A549 (cell line): ENCODE data around the gene MBD3. TPM values are rescaled to one million over a fixed set of nuclear protein-coding genes. Genes with fewer than 3 reads are reported as not detected.

Experiments used
- ATAC-seq, 2 experiments: fragments of 200-7000 bp in 1 of 2; fragments of >200 bp in 1 of 2; cut with Nextera tagmentation in 1 of 2; cut with Tn5 transposase in 1 of 2; 3 replicates each; pipeline versions ENCODE4 v1.8.0 to v1.9.1; 2018 to 2020; ENCODE audit warnings: mild to moderate bottlenecking in 1 of 2, moderate library complexity in 1 of 2
- CTCF ChIA-PET: fragments of 300-600 bp; sonication (Branson Sonifier 250); formaldehyde crosslinking; extraction: SDS; loops from one replicate; lab custom pipeline; 2021; ENCODE audit warnings: antibody characterized with exemption, inconsistent platforms; lab: Yijun Ruan, JAX
- POLR2A ChIA-PET: fragments of 350-600 bp; formaldehyde crosslinking; extraction: SDS; loops from one replicate; lab custom pipeline; 2021; ENCODE audit warnings: antibody characterized with exemption, inconsistent platforms; lab: Yijun Ruan, JAX
- DNase-seq, 2 experiments: peaks; one replicate each; pipeline versions ENCODE4 v3.0.0 to v3.0.0-alpha.2; 2011 to 2016; ENCODE audit warnings: low read depth in 1 of 2, low spot score in 1 of 2
- FAIRE-seq: peaks from 2 replicates; lab custom pipeline; 2011; peaks lifted over from hg19 to GRCh38; lab: Jason Lieb, UNC
- H3K27ac ChIP-seq, 2 experiments: fragments of >200 bp; sonication (Bioruptor Twin); formaldehyde crosslinking; 3 replicates each; pipeline ENCODE4 v1.5.1; 2016 to 2017
- H3K4me1 ChIP-seq: fragments of >200 bp; sonication (Bioruptor Twin); formaldehyde crosslinking; 3 replicates; pipeline ENCODE4 v1.6.1; 2016
- H3K4me2 ChIP-seq: fragments of >200 bp; sonication (Bioruptor Twin); formaldehyde crosslinking; 3 replicates; pipeline ENCODE4 v1.6.1; 2016
- H3K4me3 ChIP-seq: fragments of >200 bp; sonication (Bioruptor Twin); formaldehyde crosslinking; 3 replicates; pipeline ENCODE4 v1.5.1; 2016
- H3K9me3 ChIP-seq: fragments of >200 bp; sonication (Bioruptor Twin); formaldehyde crosslinking; 3 replicates; pipeline ENCODE4 v1.6.1; 2016
- E2F6 ChIP-seq: IDR thresholded peaks from 2 replicates; pipeline ENCODE4 v1.6.1; 2012; ENCODE audit warnings: low read depth, borderline replicate concordance
- ELK1 ChIP-seq: fragments of 150-350 bp; IDR thresholded peaks from 2 replicates; pipeline ENCODE4 v1.6.1; 2014; ENCODE audit warnings: low read depth, mild to moderate bottlenecking, low read length
- HDAC2 ChIP-seq: fragments of 200-600 bp; sonication (generic); IDR thresholded peaks from 2 replicates; pipeline ENCODE4 v1.6.1; 2016
- HOXA7 ChIP-seq: fragments of 250-450 bp; sonication (Bioruptor Pico); IDR thresholded peaks from 2 replicates; pipeline ENCODE4 v1.5.0; 2020; ENCODE audit warnings: mild to moderate bottlenecking, moderate library complexity
- JUN ChIP-seq, 2 experiments: fragments of >200 bp; sonication (Bioruptor Twin); formaldehyde crosslinking; IDR thresholded peaks; 2 replicates in 1 of 2; 3 replicates in 1 of 2; pipeline ENCODE4 v1.6.1; 2016 to 2017
- MAX ChIP-seq: IDR thresholded peaks from 2 replicates; pipeline ENCODE4 v1.6.1; 2012
- MYC ChIP-seq: IDR thresholded peaks from 2 replicates; pipeline ENCODE4 v1.6.1; 2012; ENCODE audit warnings: mild to moderate bottlenecking, inconsistent platforms, low read length, improper control_type of control experiment, borderline replicate concordance
- NR3C1 ChIP-seq: fragments of >200 bp; sonication (Bioruptor Twin); formaldehyde crosslinking; IDR thresholded peaks from 3 replicates; pipeline ENCODE4 v1.6.1; 2017
- TFCP2L1 ChIP-seq: fragments of 250-450 bp; sonication (Bioruptor Pico); IDR thresholded peaks from 2 replicates; pipeline ENCODE4 v1.5.0; 2021; ENCODE audit warnings: mild to moderate bottlenecking
- ZFP36 ChIP-seq: fragments of 450-650 bp; IDR thresholded peaks from 2 replicates; pipeline ENCODE4 v1.6.1; 2014; ENCODE audit warnings: borderline replicate concordance; ENCODE audit not compliant: partially characterized antibody
- ZNF302 ChIP-seq: fragments of 250-450 bp; sonication (Bioruptor Pico); IDR thresholded peaks from 2 replicates; pipeline ENCODE4 v1.9.0; 2021; ENCODE audit warnings: inconsistent platforms, mild to moderate bottlenecking, moderate library complexity
- WGBS: methylation state at CpG from one replicate; pipeline ENCODE4 v1.1.6; 2017; ENCODE audit errors: missing lambda C conversion rate; 5-methylcytosine and 5-hydroxymethylcytosine counted together
- polyA plus RNA-seq, 4 experiments: library from polyadenylated mRNA; depleted of rRNA in 3 of 4; stranded (reverse); fragments of >200 nt; fragmentation: RNase III in 1 of 4; extraction: RNeasy Plus Mini Kit Qiagen cat#74134 plus additional on column Dnase treatment in 1 of 4; gene quantifications; 2 replicates in 3 of 4; 3 replicates in 1 of 4; pipeline ENCODE4 v1.2.3, GENCODE V29; 2011 to 2017
- TF ChIP-seq, protein P1 (sequence below): fragments of 200-600 bp; sonication (generic); IDR thresholded peaks from 2 replicates; pipeline ENCODE4 v1.6.1; 2016; ENCODE audit warnings: antibody characterized with exemption, mild to moderate bottlenecking, moderate library complexity
- TF ChIP-seq, protein P2 (sequence below): fragments of 250-450 bp; sonication (Bioruptor Pico); IDR thresholded peaks from 2 replicates; pipeline ENCODE4 v1.5.0; 2020; ENCODE audit warnings: low read depth, mild to moderate bottlenecking, moderate library complexity

The MBD3 gene
- polyA plus RNA-seq, 2 of the 4 experiments (the other 2 are of a cell fraction) = 22.7 to 41.4 TPM

DNA sequence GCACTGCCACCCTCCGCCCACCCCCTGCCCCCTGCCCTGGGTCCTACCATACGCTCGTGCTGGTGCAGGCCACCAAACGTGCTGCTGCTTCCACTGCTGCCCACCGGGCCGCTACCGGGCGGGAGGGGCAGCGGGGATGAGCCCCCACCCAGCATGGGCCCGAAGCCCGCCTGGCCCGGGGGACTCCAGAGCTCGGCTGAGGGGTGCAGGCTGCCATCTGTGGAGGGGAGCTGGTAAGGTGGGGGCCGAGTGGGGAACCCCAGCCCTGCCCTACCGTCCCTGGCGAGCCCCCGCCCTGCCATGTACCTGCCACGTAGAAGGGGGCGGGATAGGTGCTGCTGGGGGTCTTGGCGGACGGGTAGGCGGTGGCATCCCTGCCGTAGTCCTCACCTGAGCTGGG is 29.3 kb upstream of the MBD3 start (continued):
- TF ChIP-seq, protein P1, sequence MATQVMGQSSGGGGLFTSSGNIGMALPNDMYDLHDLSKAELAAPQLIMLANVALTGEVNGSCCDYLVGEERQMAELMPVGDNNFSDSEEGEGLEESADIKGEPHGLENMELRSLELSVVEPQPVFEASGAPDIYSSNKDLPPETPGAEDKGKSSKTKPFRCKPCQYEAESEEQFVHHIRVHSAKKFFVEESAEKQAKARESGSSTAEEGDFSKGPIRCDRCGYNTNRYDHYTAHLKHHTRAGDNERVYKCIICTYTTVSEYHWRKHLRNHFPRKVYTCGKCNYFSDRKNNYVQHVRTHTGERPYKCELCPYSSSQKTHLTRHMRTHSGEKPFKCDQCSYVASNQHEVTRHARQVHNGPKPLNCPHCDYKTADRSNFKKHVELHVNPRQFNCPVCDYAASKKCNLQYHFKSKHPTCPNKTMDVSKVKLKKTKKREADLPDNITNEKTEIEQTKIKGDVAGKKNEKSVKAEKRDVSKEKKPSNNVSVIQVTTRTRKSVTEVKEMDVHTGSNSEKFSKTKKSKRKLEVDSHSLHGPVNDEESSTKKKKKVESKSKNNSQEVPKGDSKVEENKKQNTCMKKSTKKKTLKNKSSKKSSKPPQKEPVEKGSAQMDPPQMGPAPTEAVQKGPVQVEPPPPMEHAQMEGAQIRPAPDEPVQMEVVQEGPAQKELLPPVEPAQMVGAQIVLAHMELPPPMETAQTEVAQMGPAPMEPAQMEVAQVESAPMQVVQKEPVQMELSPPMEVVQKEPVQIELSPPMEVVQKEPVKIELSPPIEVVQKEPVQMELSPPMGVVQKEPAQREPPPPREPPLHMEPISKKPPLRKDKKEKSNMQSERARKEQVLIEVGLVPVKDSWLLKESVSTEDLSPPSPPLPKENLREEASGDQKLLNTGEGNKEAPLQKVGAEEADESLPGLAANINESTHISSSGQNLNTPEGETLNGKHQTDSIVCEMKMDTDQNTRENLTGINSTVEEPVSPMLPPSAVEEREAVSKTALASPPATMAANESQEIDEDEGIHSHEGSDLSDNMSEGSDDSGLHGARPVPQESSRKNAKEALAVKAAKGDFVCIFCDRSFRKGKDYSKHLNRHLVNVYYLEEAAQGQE = no peak
- no peak for TF ChIP-seq JUN (IDR thresholded peaks at IDR 0.05)
- TF ChIP-seq, all 56 proteins: peak for 0

DNA sequence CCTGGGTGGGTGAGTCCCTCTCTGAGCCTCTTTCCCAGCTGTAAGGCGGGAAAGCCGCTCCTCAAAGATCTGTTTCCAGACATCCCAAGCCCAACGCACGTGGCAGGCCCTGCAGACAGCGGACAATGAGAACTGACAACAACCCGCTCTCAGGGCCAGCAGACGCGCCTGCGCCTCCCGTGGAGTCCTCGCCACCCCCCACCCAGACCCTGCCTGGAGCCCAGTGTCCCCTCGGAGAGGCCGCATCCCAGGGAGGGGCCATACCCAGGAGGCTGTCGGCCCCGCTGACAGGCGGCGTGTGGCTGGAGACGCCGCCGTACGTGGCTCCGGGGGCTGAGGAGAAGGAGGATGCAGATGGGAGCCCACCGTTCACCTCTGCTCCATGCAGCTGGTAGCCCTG is 28.9 kb upstream of the MBD3 start:
- CTCF ChIA-PET = no interaction called here
- 93% methylated on average over 13 of the region's 23 CpGs for WGBS
- DNase-seq = no peak
- POLR2A ChIA-PET = no interaction called here
- TF ChIP-seq ZNF302 (CRISPR knock-in tag) (no peak), JUN (IDR thresholded peaks at IDR 0.05) (no peak), HOXA7 (CRISPR knock-in tag) (no peak), ELK1 (no peak)
- TF ChIP-seq, all 56 proteins: peak for 0
- ATAC-seq (no peak), FAIRE-seq (no peak)
- Histone ChIP-seq H3K4me1 (no peaks in the 10 kb centered on the region), H3K9me3 (no peaks in the 10 kb centered on the region), H3K27ac (no peak overlapping the region), H3K4me2 (no peak overlapping the region), H3K4me3 (no peak overlapping the region)

GRCh38 chr19:1621021-1621420 is 28.4 kb upstream of the MBD3 start:
- ChIA-PET POLR2A (no interaction called here), CTCF (no interaction called here)
- H3K27ac ChIP-seq = no peak overlapping the region
- no peak for FAIRE-seq
- no peaks in the 10 kb centered on the region for H3K4me1 ChIP-seq
- H3K4me3 ChIP-seq = no peak overlapping the region
- no peak for TF ChIP-seq NR3C1
- TF ChIP-seq, protein P2, sequence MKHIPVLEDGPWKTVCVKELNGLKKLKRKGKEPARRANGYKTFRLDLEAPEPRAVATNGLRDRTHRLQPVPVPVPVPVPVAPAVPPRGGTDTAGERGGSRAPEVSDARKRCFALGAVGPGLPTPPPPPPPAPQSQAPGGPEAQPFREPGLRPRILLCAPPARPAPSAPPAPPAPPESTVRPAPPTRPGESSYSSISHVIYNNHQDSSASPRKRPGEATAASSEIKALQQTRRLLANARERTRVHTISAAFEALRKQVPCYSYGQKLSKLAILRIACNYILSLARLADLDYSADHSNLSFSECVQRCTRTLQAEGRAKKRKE (CRISPR knock-in tag) = no peak
- TF ChIP-seq MYC = no peak
- TF ChIP-seq MAX = no peak
- no peak for TF ChIP-seq HDAC2
- no peak for TF ChIP-seq TFCP2L1
- no peak for TF ChIP-seq HOXA7 (CRISPR knock-in tag)
- no peak for TF ChIP-seq E2F6
- no peak for ATAC-seq
- no peak for DNase-seq
- 89% methylated on average over 6 of the region's 19 CpGs for WGBS
- no peaks in the 10 kb centered on the region for H3K9me3 ChIP-seq
- no peak overlapping the region for H3K4me2 ChIP-seq

- no peak for ATAC-seq
- no peak for DNase-seq
- Histone ChIP-seq H3K4me3 (no peak overlapping the region), H3K9me3 (no peaks in the 10 kb centered on the region), H3K4me2 (no peak overlapping the region), H3K27ac (no peak overlapping the region), H3K4me1 (no peaks in the 10 kb centered on the region)
- CTCF ChIA-PET = interaction anchor here (1.0 to 1.7 kb wide), 2 partner anchors 176 to 206 kb away, joined by 3 to 6 read pairs; no protein-coding TSS in a partner anchor
- TF ChIP-seq ZFP36 (peak; percentile 40), HDAC2 (no peak)
- POLR2A ChIA-PET = no interaction called here
- WGBS = no CpG with 5 or more reads among the region's 11 CpGs
- FAIRE-seq = no peak
These were observed 27.8 kb upstream of the MBD3 start for GRCh38 chr19:1620502-1620901.
